H1 (cell line): ENCODE results near the gene A2ML1. TPM values are rescaled to one million over a fixed set of nuclear protein-coding genes. Genes with fewer than 3 reads are reported as not detected.
"Not testable (repeated sequence)": the region's sequence is repeated elsewhere in the genome, so short reads cannot be mapped to it uniquely, and the experiment has no call there.

ENCODE experiments used
- CTCF ChIA-PET: fragments of 300-600 bp; sonication (Branson Sonifier 250); formaldehyde crosslinking; loops from one replicate; lab custom pipeline; 2021; ENCODE audit not compliant: partially characterized antibody; lab: Charles Lee
- POLR2A ChIA-PET: fragments of 300-600 bp; sonication (Branson Sonifier 250); formaldehyde crosslinking; loops from one replicate; lab custom pipeline; 2021; ENCODE audit warnings: inconsistent platforms; ENCODE audit not compliant: partially characterized antibody; lab: Charles Lee
- DNase-seq, 2 experiments: peaks; one replicate each; pipeline versions ENCODE4 v3.0.0 to v3.0.0-alpha.2; 2010 to 2022; ENCODE audit warnings: low spot score in 2 of 2, low read depth in 1 of 2, mixed read lengths in 1 of 2
- FAIRE-seq: peaks from 2 replicates; lab custom pipeline; 2011; peaks lifted over from hg19 to GRCh38; lab: Jason Lieb, UNC
- H2AFZ ChIP-seq: 2 replicates; pipeline ENCODE4 v1.8.1; 2012; ENCODE audit warnings: low read length, inconsistent platforms
- H2AK5ac ChIP-seq: 2 replicates; pipeline ENCODE4 v1.6.1; 2013; ENCODE audit warnings: low read depth, low read length
- H2BK120ac ChIP-seq: replicated peaks from 2 replicates; pipeline ENCODE3; 2013; ENCODE audit warnings: low read depth, low read length, inconsistent platforms
- H2BK12ac ChIP-seq: 2 replicates; pipeline ENCODE4 v1.6.1; 2013; ENCODE audit warnings: low read depth, low read length
- H2BK15ac ChIP-seq: 2 replicates; pipeline ENCODE4 v1.6.1; 2013; ENCODE audit warnings: low read length
- H2BK20ac ChIP-seq: 2 replicates; pipeline ENCODE4 v1.6.1; 2013; ENCODE audit warnings: low read length
- H2BK5ac ChIP-seq: 2 replicates; pipeline ENCODE4 v1.6.1; 2013; ENCODE audit warnings: low read depth, low read length
- H3K14ac ChIP-seq: 2 replicates; pipeline ENCODE4 v1.6.1; 2013; ENCODE audit warnings: inconsistent platforms; ENCODE audit not compliant: insufficient read length
- H3K18ac ChIP-seq: 2 replicates; pipeline ENCODE4 v1.6.1; 2013; ENCODE audit warnings: low read length; ENCODE audit errors: extremely low read depth
- H3K23ac ChIP-seq: 2 replicates; pipeline ENCODE4 v1.6.1; 2013; ENCODE audit warnings: inconsistent platforms; ENCODE audit not compliant: insufficient read length
- H3K23me2 ChIP-seq: 2 replicates; pipeline ENCODE4 v1.6.1; 2013; ENCODE audit warnings: low read depth, low read length
- H3K27ac ChIP-seq: 2 replicates; pipeline ENCODE4 v1.6.1; 2011; ENCODE audit warnings: low read depth, low read length, inconsistent platforms
- H3K27me3 ChIP-seq, 4 experiments: replicated peaks in 1 of 4; 1 replicate in 1 of 4; 2 replicates in 3 of 4; pipeline versions ENCODE4 v1.6.1 to v1.8.1; 2011 to 2013; ENCODE audit warnings: low read length in 3 of 4, mild to moderate bottlenecking in 3 of 4, inconsistent platforms in 2 of 4, mixed read lengths in 2 of 4, moderate library complexity in 1 of 4; ENCODE audit not compliant: control insufficient read depth in 3 of 4, insufficient read depth in 3 of 4; ENCODE audit errors: extremely low read depth in 1 of 4
- H3K36me3 ChIP-seq, 4 experiments: 2 replicates each; pipeline versions ENCODE4 v1.6.1 to v1.8.1; 2011 to 2013; ENCODE audit warnings: mild to moderate bottlenecking in 4 of 4, low read length in 3 of 4, moderate library complexity in 2 of 4, control low read depth in 1 of 4, inconsistent platforms in 1 of 4; ENCODE audit not compliant: insufficient read depth in 4 of 4, control insufficient read depth in 2 of 4
- H3K4ac ChIP-seq: replicated peaks from 2 replicates; pipeline ENCODE3; 2013; ENCODE audit warnings: low read length, low read depth, mixed read lengths, inconsistent platforms; ENCODE audit not compliant: insufficient read length
- H3K4me1 ChIP-seq, 4 experiments: replicated peaks in 1 of 4; 1 replicate in 1 of 4; 2 replicates in 3 of 4; pipeline versions ENCODE4 v1.6.1 to v1.8.1; 2011 to 2013; ENCODE audit warnings: low read length in 3 of 4, inconsistent platforms in 2 of 4, mixed read lengths in 1 of 4; ENCODE audit not compliant: insufficient read depth in 4 of 4, control insufficient read depth in 3 of 4
- H3K4me2 ChIP-seq, 2 experiments: 2 replicates each; pipeline versions ENCODE4 v1.6.1 to v1.8.1; 2011 to 2013; ENCODE audit warnings: low read depth in 2 of 2, low read length in 2 of 2, control low read depth in 1 of 2, inconsistent platforms in 1 of 2, mild to moderate bottlenecking in 1 of 2; ENCODE audit not compliant: insufficient read depth in 1 of 2
- H3K4me3 ChIP-seq, 4 experiments: fragments of 200-600, 300-600 bp in 1 of 4; sonication (generic), shearing (Covaris generic), sonication (Bioruptor Twin) in 1 of 4; 2 replicates each; pipeline versions ENCODE4 v1.5.1 to v1.8.1; 2011 to 2016; ENCODE audit warnings: low read length in 4 of 4, low read depth in 3 of 4, control low read depth in 2 of 4, inconsistent platforms in 2 of 4, mild to moderate bottlenecking in 2 of 4, mixed read lengths in 1 of 4, moderate library complexity in 1 of 4; ENCODE audit not compliant: insufficient read depth in 2 of 4; ENCODE audit errors: extremely low read depth in 1 of 4
- H3K56ac ChIP-seq: replicated peaks from 2 replicates; pipeline ENCODE3; 2013; ENCODE audit warnings: low read depth, mild to moderate bottlenecking, mixed read lengths, low read length, inconsistent platforms; ENCODE audit not compliant: insufficient read length
- H3K79me1 ChIP-seq: 2 replicates; pipeline ENCODE4 v1.6.1; 2013; ENCODE audit warnings: low read depth, low read length, control low read depth
- H3K79me2 ChIP-seq, 2 experiments: 2 replicates each; pipeline versions ENCODE4 v1.6.1 to v1.8.1; 2012 to 2013; ENCODE audit warnings: low read length in 2 of 2, mild to moderate bottlenecking in 2 of 2, inconsistent platforms in 1 of 2; ENCODE audit not compliant: insufficient read depth in 2 of 2, control insufficient read depth in 1 of 2
- H3K9ac ChIP-seq, 4 experiments: replicated peaks in 1 of 4; 1 replicate in 1 of 4; 2 replicates in 3 of 4; pipeline versions ENCODE4 v1.6.1 to v1.8.1; 2011 to 2013; ENCODE audit warnings: low read depth in 3 of 4, low read length in 3 of 4, control low read depth in 2 of 4, mild to moderate bottlenecking in 2 of 4, moderate library complexity in 2 of 4, inconsistent platforms in 1 of 4; ENCODE audit errors: extremely low read depth in 1 of 4
- H3K9me3 ChIP-seq, 2 experiments: 2 replicates each; pipeline versions ENCODE4 v1.6.1 to v1.8.1; 2012 to 2013; ENCODE audit warnings: mild to moderate bottlenecking in 2 of 2, moderate library complexity in 2 of 2, control low read depth in 1 of 2, inconsistent platforms in 1 of 2, low read depth in 1 of 2, low read length in 1 of 2, mixed read lengths in 1 of 2; ENCODE audit not compliant: insufficient read depth in 2 of 2
- H4K20me1 ChIP-seq, 2 experiments: replicated peaks in 1 of 2; 2 replicates each; pipeline versions ENCODE3 to v1.8.1; 2011 to 2013; ENCODE audit warnings: inconsistent platforms in 2 of 2, low read length in 2 of 2, mild to moderate bottlenecking in 1 of 2; ENCODE audit not compliant: insufficient read depth in 2 of 2, control insufficient read depth in 1 of 2
- H4K5ac ChIP-seq: 2 replicates; pipeline ENCODE4 v1.6.1; 2013; ENCODE audit warnings: low read length, low read depth, mixed read lengths, inconsistent platforms; ENCODE audit not compliant: insufficient read length
- H4K8ac ChIP-seq: 2 replicates; pipeline ENCODE4 v1.8.0; 2013; ENCODE audit warnings: mild to moderate bottlenecking, moderate library complexity, low read length, inconsistent platforms; ENCODE audit not compliant: insufficient read depth; ENCODE audit errors: extremely low read depth
- H4K91ac ChIP-seq: replicated peaks from 2 replicates; pipeline ENCODE3; 2013; ENCODE audit warnings: low read length, mixed read lengths, inconsistent platforms; ENCODE audit not compliant: insufficient read length
- WGBS, 2 experiments: shearing (Covaris generic) in 1 of 2; methylation state at CpG; one replicate each; pipeline versions ENCODE4 v1.1.6 to v1.1.7; 2013 to 2015; ENCODE audit warnings: low lambda C conversion rate in 2 of 2, mixed read lengths in 2 of 2, inconsistent platforms in 1 of 2, low coverage in 1 of 2, missing lambda C conversion rate in 1 of 2; ENCODE audit not compliant: insufficient replicate concordance in 2 of 2, insufficient coverage in 1 of 2, insufficient read length in 1 of 2; ENCODE audit errors: extremely low coverage in 1 of 2, missing lambda C conversion rate in 1 of 2; 5-methylcytosine and 5-hydroxymethylcytosine counted together
- polyA plus RNA-seq, 7 experiments: library from polyadenylated mRNA; depleted of rRNA in 3 of 7; stranded (reverse) in 5 of 7; unstranded in 2 of 7; fragments of >200 nt in 5 of 7; fragments of 200-250 nt in 2 of 7; gene quantifications; 1 replicate in 5 of 7; 2 replicates in 1 of 7; 4 replicates in 1 of 7; pipeline versions ENCODE4 v1.2.1 to v1.2.3, GENCODE V29; 2011 to 2013; ENCODE audit warnings: missing spikeins in 2 of 7, mixed read lengths in 2 of 7
- total RNA-seq: library from RNA; stranded (reverse); fragmentation: NEBNext Ultra II Directional; extraction: Animal tissue kit (Norgen Biotek cat#: 25700); gene quantifications from 2 replicates; pipeline ENCODE4 v1.2.1, GENCODE V29; 2021

A2ML1 gene
- total and polyA plus RNA-seq, 2 of the 8 experiments (the other 6 are each of a cell fraction or from before 2014, with no cell fraction given) = 10.2 to 10.3 TPM

DNA sequence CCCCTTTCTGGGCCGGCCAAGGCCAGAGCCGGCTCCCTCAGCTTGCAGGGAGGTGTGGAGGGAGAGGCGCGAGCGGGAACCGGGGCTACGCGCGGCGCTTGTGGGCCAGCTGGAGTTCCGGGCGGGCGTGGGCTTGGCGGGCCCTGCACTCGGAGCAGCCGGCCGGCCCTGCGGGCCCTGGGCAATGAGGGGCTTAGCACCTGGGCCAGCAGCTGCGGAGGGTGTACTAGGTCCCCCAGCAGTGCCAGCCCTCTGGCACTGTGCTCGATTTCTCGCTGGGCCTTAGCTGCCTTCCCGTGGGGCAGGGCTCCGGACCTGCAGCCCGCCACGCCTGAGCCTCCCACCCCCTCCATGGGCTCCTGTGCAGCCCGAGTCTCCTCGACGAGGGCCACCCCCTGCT lies 35.2 kb upstream of the A2ML1 start:
- not testable (repeated sequence) for H2BK15ac ChIP-seq, H3K27ac ChIP-seq, H4K20me1 ChIP-seq, H3K9ac ChIP-seq, H3K23ac ChIP-seq, H2BK120ac ChIP-seq, H4K91ac ChIP-seq, H3K4me3 ChIP-seq, H3K18ac ChIP-seq, H4K8ac ChIP-seq, H3K14ac ChIP-seq, H3K27me3 ChIP-seq, H3K4ac ChIP-seq, H3K4me1 ChIP-seq, H2AFZ ChIP-seq, H2BK20ac ChIP-seq, H4K5ac ChIP-seq, H2BK12ac ChIP-seq, H3K56ac ChIP-seq, H2AK5ac ChIP-seq, H3K4me2 ChIP-seq, H3K23me2 ChIP-seq, FAIRE-seq, H3K79me1 ChIP-seq
- peak overlapping the region; percentile 8; the same call in 1 of the 2 replicates for H2BK5ac ChIP-seq
- H3K36me3 ChIP-seq = peaks cover 8 to 35% (median 17%) of the 10 kb centered on the region in 4 experiments; a peak in 7 of 8 replicates
- peak in 1 of 2 experiments; percentile 49 for DNase-seq
- CTCF ChIA-PET = interaction anchor here (1.2 to 4.8 kb wide), 3 partner anchors 37 to 131 kb away, joined by 3 to 18 read pairs (median 5); no protein-coding TSS in a partner anchor
- WGBS, 2 experiments = 95% methylated on average over 21 of the region's 28 CpGs; no CpG with 5 or more reads in 1 of the 2 experiments
- peaks cover 15 to 18% of the 10 kb centered on the region in 2 experiments for H3K9me3 ChIP-seq
- peaks cover 0 to 31% of the 10 kb centered on the region in 2 experiments; a peak in 3 of 4 replicates for H3K79me2 ChIP-seq
- POLR2A ChIA-PET = interaction anchor here (0.9 to 1.7 kb wide), 3 partner anchors 19 to 132 kb away, joined by 3 read pairs; partner anchors contain the start of gene A2ML1
